GM18861 (cell line): ENCODE results near the gene MAML3.
A peak's percentile ranks its signal among the peaks of the same experiment; 100 is the strongest.

Experiments
- ATAC-seq: cut with Tn5 transposase; IDR thresholded peaks from one replicate; pipeline ENCODE4 v1.9.1; 2021; ENCODE audit not compliant: unreplicated experiment

MAML3 gene

GRCh38 chr4:140102421-140102820, 51.6 kb downstream of the MAML3 start:
- no peak for ATAC-seq

DNA sequence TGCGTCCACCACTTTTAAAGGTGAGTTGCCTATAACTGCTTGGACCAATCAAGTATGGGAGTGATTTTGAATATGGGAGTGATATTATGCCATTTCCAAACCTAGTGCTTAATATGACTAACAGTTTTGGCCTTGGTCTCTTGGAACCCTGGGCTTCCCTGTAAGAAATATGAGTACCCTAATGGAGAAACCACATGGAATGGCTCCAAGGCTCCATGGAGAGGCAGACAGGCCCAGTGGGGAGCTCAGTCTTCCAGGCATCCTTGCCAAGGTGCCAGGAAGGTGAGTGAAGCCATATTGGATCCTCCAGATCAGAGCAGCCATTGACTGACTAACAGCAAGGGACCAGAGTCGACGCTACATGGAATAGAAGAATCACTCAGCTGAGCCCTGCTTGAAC, 53.2 kb downstream of the MAML3 start:
- no peak for ATAC-seq

DNA sequence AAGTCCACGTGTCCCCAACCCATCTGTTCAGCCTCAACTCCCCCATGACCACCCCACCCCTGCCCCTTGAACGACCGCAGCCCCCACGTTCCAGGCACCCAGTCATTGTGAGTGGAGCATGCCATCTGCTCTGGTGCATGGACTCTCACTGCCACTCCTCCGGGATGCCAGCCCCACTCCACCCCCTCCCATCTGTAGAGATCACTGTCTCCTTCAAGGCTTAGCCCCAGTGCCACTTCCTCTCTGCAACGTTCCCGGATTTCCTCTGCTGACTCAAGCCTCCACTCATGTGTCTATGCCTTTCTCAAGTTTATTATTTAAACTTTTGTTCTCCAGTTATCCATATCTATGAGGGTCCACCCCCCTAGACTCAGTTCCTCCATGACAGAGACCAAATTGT, 54.0 kb downstream of the MAML3 start:
- ATAC-seq: no peak

DNA sequence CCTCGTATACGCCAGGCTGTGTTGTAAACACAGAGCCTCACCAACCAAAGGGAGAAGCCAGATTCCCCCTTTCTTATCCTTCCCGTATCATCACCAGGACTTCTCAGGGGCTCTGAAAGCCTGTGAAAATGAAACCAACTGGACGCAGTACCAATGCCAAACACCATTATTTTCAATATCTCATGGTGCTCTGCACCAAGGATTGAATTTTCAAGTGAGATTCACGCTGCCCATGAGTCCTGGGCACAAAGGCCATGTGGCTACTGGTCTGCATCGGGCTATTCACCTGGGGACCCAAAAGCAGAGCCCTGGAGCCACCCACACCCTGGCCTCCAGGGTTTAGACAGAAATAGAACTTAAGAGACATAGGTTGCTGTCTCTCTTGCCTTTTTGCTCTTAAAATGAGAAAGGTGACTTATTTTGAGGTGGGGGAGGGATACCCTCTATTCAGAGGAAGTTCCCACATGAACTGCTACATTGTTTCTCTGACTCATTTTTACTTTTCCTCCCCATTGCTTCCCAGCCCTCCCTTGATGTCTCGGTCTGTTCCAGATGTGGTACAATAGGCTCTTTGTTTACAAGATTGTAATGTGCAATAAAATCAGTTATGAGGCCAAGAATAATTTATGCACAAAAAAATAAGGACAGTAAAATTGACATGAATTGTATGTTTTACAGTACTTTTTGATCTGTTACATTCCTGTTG, 55.4 kb downstream of the MAML3 start:
- no peak for ATAC-seq

- no peak for ATAC-seq
Measured at GRCh38 chr4:140097572-140097971, 56.4 kb downstream of the MAML3 start.

- peak; percentile 35 for ATAC-seq
Measured at GRCh38 chr4:140096921-140097320, 57.1 kb downstream of the MAML3 start.

- ATAC-seq: no peak
Measured at GRCh38 chr4:140096483-140096861, 57.5 kb downstream of the MAML3 start.

DNA sequence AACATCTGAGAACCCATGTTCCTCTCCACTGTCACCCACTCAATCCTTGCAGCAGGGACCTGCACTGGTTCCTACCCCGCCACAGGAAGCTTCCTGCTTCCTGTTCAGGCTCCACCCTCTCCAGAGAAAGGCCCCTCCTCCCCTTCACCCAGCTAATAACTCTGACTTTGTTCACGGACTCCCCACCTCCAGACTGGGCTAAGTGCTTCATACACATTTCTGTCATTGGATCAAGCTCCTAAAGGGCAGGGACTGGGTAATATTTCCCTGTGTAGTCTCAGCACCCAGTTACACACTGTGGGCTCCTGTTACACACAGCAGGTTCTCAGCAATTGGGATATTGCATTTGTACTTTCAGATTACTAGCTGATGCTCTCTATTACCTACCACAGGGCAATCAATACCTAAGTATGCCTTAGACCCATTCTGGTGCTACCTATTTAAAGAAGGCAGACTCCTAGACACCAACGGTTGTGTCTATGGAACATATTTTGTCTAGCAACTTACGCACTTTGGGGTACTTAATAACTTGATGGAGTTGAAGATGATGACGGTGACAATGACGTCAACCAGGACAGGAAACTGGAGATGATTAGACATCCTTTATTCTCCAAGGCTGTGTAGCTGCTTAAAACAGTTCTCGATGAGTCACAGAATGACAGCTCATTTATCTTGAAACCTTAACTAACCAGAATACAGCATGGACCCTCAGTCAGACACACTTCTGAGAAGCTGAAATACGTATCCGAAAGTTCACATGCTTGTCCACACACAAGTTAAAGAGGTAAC, 58.1 kb downstream of the MAML3 start:
- no peak for ATAC-seq

DNA sequence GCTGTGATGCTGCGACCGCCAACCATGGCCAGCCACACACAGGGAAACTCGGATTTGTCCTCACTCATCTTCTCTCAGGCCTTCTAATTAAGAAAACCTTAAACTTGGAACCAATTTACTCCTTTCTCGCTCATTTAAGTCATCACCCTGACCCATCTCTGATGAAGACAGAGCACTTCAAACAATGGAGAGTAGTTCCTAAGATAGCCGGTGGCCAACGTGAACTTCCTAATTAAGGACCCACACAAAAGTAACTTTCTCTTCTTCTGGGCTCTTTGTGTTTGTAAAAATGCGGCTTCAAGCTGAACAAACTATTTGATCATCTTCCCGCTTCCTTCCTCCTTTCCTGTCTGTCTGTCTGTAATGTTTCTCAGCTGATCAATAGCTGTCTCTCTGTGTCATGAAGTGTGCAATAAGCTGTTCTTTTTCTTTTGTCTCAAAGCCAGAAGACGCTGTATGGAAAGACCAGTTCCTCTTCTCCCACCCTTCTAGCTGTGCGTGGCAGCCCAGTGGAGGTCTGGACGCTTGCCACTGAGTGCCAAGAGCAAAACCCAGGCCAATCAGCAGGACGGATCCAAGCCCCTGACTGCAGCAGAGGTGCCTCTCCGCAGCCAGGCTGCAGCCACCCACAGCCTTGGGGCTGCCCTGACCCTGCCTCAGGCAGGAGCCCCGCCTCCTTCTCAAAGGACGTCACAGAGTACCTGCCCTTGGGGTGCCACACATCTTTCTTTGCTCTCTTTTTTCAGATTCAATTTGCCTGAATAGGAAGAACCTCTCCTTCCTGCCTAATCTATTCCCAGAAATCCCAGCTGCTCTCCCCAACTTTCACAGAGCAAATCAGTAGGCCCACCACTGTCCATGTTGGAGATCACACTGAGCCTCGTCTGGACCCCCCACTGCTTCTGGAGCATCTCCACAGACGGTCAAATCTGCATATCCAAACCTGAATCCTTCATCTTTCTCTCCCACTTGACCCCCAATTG, 59.3 kb downstream of the MAML3 start:
- ATAC-seq: no peak

DNA sequence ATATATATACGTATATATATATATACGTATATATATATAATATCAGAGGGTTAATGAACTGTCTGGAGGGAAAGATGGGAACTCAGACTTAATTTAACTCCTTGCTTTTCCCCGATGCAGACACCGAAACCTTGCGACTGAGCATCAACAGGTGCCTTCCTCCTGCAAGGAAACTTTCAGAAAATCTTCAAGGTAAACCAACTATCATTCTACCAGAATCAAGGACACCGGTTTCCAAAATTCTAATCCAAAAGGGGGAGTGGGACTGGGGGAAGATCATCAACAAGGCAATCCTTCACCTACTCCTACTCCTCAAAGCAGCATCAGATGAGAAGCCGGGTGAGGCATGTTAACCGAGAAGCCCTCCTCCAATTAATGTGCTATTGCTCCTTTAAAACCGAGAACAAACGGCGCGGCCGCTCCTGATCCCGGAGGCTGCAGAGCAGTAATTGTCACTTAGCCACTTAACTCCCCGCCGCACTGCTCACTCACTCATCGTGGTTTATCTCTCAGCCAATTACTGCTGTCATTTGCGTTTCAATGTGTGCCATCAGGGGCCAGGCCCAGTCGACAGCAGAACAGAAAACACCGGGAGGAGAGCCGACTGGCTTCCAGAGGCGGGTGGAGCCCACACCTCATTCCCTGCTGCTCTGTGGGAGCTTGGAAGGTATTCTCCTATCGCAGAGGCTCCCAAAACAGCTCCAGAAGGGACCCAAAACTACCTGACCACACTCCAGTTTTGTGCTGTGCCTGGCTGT, 61.7 kb downstream of the MAML3 start:
- ATAC-seq: no peak

GRCh38 chr4:140091305-140091704, 62.7 kb downstream of the MAML3 start:
- ATAC-seq: no peak

DNA sequence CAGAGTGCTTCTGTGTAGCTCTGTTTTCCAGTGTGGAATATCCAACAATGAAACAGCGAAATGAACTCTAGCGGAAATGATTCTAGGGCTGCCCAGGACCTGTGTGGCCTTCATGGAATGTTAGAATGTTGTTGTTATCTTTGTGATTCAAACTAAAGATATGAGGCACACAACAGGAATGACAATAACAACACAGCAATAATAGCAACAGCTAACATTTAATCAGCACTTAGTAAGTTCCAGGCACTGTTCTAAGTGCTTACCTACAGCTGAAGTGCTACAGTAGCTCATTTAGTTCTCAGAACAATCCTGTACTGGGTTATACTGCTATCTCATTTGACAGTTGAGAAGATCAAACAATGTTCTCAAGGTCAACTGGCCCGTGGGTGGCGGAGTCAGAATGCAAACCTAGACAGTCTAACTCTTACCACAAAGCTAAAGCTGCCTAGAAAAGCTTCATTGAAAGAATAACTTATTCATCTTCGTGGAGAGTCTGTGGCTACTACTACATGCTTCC, 63.7 kb downstream of the MAML3 start:
- no peak for ATAC-seq

DNA sequence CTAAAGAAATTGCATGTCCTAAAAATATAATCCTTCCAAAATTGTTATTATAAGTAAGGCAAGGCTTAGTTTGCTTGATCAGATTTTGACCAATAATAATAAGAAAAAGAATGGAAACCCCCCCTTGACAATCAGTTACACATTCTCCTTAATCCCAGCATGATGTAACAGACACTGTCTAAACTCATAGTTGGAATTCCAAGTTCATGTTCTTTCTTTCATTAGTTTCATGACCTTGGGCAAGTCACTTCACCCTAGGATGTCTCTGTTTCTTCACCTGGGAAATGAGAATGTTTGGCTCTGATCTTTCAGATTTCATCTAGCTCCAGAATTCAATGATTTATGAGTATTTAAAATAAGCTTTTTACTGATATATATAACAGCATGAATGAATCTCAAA, 64.8 kb downstream of the MAML3 start:
- no peak for ATAC-seq

- no peak for ATAC-seq
Measured at GRCh38 chr4:140088323-140088967, 65.5 kb downstream of the MAML3 start.

DNA sequence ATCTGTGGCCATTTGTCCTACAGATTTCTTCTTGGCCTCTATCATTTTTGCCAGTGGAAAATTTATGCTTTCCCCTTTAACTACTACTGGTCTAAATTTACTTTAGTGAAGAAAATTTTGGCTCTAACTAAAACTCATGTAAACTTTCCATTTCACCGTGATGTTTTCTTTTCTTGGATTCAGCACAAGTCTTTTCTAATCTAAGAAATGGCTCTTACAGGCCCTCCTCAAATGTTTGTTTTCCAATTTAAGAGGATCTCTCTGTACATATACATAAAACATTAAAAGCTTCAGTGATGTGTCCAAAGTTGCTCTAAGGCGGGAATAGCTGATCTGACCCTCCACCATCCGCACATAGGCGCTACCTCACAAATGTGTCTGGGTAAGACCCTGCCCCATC, 68.1 kb downstream of the MAML3 start:
- ATAC-seq: no peak

DNA sequence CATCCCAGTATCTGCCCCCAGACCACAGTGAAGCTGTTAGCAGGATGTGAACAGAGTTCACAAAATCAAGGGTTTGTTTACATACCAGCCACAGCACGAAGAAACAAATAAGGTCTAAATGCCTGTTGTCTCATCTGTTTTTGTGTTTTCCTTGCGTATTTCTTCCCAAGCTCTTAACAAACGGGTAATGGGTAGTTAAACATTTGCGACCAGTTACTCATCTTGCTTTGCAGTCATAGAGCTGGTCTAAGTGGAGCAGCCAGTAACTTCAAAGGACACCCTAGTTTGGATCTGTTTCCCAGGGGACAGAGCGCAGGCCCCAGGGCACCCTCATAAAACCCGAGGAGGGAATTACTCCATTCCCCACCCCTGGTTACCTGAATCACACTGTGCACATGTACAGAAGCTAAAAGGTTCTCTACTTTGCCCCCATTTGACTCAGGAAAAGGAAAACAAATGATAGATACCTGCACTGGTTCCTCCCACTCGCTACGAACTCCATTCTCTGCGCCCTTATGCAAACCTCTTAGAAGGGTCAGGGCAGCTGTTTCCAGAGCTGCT, 68.8 kb downstream of the MAML3 start:
- no peak for ATAC-seq

GRCh38 chr4:140084385-140084784, 69.6 kb downstream of the MAML3 start:
- ATAC-seq: no peak

DNA sequence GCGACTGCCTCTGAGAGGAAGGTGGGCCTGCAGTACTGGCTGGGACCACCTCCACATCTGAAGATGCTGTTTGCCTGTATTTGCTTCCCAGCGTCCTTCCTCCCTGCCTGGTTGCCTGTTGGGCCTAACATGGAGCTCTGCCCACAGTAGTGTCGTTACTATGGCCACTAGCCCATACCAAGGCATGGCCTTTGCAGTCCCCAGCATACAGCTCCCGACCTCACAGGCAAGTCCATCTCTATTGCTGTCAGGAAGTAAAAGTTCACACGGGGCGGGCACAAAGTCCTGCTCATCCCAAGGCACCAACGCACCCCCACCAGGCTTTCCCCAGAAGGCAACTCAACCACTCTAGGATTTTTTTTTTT, 71.6 kb downstream of the MAML3 start:
- ATAC-seq: no peak

DNA sequence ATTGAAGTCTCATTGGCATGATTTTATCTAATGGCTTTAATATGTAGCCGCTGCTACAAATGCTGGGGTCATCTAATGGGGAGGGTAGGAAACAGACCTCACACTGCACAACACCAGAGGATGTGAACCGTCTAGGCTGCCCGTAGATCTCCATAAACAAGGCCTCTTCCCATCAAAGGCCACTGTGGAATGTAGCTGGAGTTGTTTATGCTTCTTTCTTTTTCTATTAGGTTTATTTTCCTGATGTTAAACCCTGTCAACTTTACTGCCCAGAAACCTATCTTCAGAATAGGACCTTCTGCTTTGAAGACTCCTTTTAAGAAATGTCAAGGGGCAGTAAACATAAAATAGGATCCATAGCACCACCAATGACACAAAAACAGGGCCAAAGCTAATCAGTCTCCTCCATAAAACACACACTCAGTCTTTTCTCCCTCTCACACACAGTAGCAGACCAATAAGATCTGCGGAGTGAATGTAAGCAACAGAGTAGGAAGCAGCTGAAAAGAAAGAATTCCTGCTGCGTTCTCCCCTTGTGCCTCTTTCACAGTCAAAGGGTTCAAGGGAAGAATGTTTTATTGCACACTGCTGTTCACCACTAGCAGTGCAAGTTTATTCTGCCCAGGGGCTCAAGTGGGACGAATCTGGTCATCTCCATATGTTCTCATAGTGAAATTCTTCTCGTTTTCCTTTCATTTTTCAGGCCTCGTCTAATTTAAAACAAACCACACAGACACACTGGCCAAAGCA, 72.2 kb downstream of the MAML3 start:
- ATAC-seq: no peak
